Measurements from ENCODE around the gene HSPD1. TPM values are rescaled to one million over a fixed set of nuclear protein-coding genes. Genes with fewer than 3 reads are reported as not detected.

The HSPD1 gene
- total RNA-seq, 1 experiment from 2014 or later, result 877 TPM

DNA sequence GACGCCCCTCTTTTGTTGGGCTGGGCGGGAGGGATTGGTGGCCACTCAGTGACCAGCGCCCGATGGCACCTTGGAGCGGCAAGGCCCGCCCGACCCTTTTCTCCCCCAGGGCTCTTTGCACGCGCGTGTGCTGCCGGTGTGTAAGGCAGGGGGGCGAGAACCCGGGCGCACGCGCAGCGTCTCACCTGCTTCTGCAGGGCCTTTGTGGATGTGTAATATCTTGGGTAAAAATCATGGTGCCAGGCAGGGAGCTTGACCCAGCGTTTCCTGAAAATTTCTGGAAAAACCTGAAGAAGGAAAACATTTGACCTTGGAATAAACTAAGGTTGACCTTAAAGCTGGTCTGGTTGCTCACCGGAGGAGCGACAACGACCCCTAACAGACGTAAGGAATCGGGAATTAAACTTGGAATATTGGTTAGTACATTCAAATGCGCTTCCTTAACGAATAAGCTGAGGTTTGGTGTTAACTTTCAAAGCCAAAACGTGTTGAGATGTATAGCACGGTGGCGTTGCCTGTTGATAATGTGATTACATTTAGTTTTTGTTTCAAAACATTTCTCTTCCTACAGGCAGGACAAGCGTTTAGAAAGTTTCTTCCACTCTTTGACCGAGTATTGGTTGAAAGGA, 977 bp upstream of the HSPD1 start:
- peaks cover 97% of the 10 kb centered on the region for H3K36me3 Mint-ChIP-seq (ENCODE audit: insufficient read depth, unreplicated experiment)
- H3K27me3 Mint-ChIP-seq (ENCODE audit: insufficient read depth, unreplicated experiment), result no peaks in the 10 kb centered on the region
- no peak for DNase-seq
- Histone ChIP-seq H3K9me3 (no peaks in the 10 kb centered on the region), H3K4me1 (peaks cover 41% of the 10 kb centered on the region), H3K27me3 (replicated peaks; ENCODE audit: control insufficient read depth, insufficient read depth, low read length) (no peaks in the 10 kb centered on the region), H3K36me3 (ENCODE audit: control insufficient read depth, insufficient read depth, low read length) (peaks cover 6% of the 10 kb centered on the region), H3K4me3 (ENCODE audit: low read depth, low read length) (peak overlapping the region; percentile 91)
- peaks cover 7% of the 10 kb centered on the region for H3K4me1 Mint-ChIP-seq (ENCODE audit: low read depth, unreplicated experiment)
- intact Hi-C loops (cut with micrococcal nuclease; ENCODE audit: unreplicated experiment), result loop anchor here (1.0 to 5.0 kb wide), 5 partner anchors 16 to 207 kb away; partner anchors contain the start of genes COQ10B, MARS2, MOB4 and SF3B1
- ChIA-PET CTCF (interaction anchor here (0.7 to 1.3 kb wide), 3 partner anchors 15 to 308 kb away, joined by 3 to 5 read pairs (median 3); partner anchors contain the start of gene MOB4), POLR2A (interaction anchor here (0.9 to 2.8 kb wide), 8 partner anchors 11 to 861 kb away, joined by 3 to 64 read pairs (median 6); partner anchors contain the start of genes CCDC150, COQ10B, MOB4 and SF3B1)
- TSS peak; percentile 62 for BruUV-seq (replicated peaks)
- TF ChIP-seq, protein P1, sequence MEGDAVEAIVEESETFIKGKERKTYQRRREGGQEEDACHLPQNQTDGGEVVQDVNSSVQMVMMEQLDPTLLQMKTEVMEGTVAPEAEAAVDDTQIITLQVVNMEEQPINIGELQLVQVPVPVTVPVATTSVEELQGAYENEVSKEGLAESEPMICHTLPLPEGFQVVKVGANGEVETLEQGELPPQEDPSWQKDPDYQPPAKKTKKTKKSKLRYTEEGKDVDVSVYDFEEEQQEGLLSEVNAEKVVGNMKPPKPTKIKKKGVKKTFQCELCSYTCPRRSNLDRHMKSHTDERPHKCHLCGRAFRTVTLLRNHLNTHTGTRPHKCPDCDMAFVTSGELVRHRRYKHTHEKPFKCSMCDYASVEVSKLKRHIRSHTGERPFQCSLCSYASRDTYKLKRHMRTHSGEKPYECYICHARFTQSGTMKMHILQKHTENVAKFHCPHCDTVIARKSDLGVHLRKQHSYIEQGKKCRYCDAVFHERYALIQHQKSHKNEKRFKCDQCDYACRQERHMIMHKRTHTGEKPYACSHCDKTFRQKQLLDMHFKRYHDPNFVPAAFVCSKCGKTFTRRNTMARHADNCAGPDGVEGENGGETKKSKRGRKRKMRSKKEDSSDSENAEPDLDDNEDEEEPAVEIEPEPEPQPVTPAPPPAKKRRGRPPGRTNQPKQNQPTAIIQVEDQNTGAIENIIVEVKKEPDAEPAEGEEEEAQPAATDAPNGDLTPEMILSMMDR (IDR thresholded peaks at IDR 0.05; ENCODE audit: insufficient read depth in 1 of 2, low read depth in 1 of 2, low read length in 1 of 2, severe bottlenecking in 1 of 2, unreplicated experiment in 1 of 2), result no peak
- peak overlapping the region; percentile 95 for H3K4me3 Mint-ChIP-seq (ENCODE audit: unreplicated experiment)
- H3K9me3 Mint-ChIP-seq (ENCODE audit: unreplicated experiment), result no peaks in the 10 kb centered on the region
- H3K27ac Mint-ChIP-seq (ENCODE audit: unreplicated experiment), result peak overlapping the region; percentile 97

DNA sequence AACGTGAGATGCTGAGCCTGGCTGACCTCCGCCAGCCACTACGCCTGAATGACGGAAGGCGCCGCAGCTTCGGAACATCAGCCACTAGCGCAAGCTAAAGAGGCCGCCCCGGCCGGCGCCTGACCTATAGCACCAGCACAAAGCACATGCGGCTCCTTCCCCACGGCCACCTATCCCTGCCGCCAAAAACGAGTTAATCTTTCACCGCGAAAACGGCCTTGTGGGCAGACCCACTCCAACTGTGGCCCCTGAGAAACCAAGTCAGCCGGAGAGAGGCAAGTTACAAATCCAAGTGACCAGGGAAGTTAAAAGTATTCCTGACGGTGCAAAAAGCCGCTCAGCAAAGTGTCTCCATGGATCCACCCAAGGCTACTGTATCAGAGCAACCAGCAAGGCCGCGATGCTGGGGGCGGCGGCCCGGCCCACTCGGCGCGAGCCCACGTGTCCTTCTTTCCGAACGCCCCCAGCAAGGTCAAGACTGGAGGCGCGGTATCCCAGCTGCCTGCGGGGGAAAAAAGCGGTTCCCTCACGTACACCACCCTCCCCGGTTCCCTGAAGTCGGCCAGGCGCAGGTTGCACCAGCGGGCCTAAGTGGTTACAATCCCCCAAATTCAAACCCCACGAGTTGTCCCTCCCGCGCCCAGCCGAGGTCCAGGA, 575 bp downstream of the HSPD1 start:
- BruUV-seq (replicated peaks), result no TSS peak
- Histone ChIP-seq H3K4me1 (peaks cover 49% of the 10 kb centered on the region), H3K9me3 (no peaks in the 10 kb centered on the region), H3K27me3 (replicated peaks; ENCODE audit: control insufficient read depth, insufficient read depth, low read length) (no peaks in the 10 kb centered on the region), H3K4me3 (ENCODE audit: low read depth, low read length) (peak overlapping the region; percentile 91), H3K36me3 (ENCODE audit: control insufficient read depth, insufficient read depth, low read length) (peaks cover 3% of the 10 kb centered on the region)
- TF ChIP-seq, protein P1 (IDR thresholded peaks at IDR 0.05; ENCODE audit: insufficient read depth in 1 of 2, low read depth in 1 of 2, low read length in 1 of 2, severe bottlenecking in 1 of 2, unreplicated experiment in 1 of 2), result no peak
- intact Hi-C loops (cut with micrococcal nuclease; ENCODE audit: unreplicated experiment), result loop anchor here (5.0 kb wide), 1 partner anchor 278 kb away; no protein-coding TSS in a partner anchor
- H3K27me3 Mint-ChIP-seq (ENCODE audit: insufficient read depth, unreplicated experiment), result no peaks in the 10 kb centered on the region
- ChIA-PET POLR2A (interaction anchor here (0.5 to 2.8 kb wide), 8 partner anchors 14 to 769 kb away, joined by 3 to 64 read pairs (median 4); partner anchors contain the start of genes COQ10B, MOB4 and SF3B1), CTCF (interaction anchor here (1.0 to 1.1 kb wide), 2 partner anchors 46 kb away, joined by 3 to 4 read pairs; partner anchors contain the start of gene COQ10B)
- H3K27ac Mint-ChIP-seq (ENCODE audit: unreplicated experiment), result peak overlapping the region; percentile 97
- peaks cover 97% of the 10 kb centered on the region for H3K36me3 Mint-ChIP-seq (ENCODE audit: insufficient read depth, unreplicated experiment)
- H3K9me3 Mint-ChIP-seq (ENCODE audit: unreplicated experiment), result no peaks in the 10 kb centered on the region
- peaks cover 7% of the 10 kb centered on the region for H3K4me1 Mint-ChIP-seq (ENCODE audit: low read depth, unreplicated experiment)
- DNase-seq, result peak; percentile 65 to 66
- H3K4me3 Mint-ChIP-seq (ENCODE audit: unreplicated experiment), result peak overlapping the region; percentile 95

DNA sequence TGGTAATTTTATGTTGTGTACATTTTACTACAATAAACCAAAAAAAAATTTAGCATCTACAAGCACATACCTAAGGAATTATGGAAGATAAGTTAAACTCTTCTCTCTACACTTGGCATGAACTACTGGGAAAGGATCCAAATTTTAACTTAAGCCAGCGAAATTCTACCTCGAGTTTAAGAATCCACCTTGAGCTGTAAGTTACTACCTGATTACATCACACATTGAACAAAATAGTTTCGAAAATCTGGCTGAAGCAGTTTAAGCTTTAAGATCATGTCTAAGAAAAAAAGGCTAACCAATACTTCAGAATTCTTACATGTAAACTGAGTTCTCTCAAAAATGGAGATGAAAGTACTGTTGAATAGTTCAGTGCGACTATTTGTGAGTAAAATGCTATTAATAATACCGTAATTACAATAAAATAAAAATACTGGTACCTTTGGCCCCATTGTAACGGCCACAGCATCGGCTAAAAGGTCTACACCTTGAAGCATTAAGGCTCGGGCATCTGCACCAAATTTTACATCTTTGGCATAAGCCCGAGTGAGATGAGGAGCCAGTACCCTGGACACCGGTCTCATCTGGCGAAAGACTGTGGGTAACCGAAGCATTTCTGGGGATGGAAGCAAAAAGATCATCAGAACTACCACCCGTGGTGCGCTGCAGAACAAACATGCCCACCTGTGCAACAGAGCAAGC, 1.3 kb downstream of the HSPD1 start:
- Histone ChIP-seq H3K36me3 (ENCODE audit: control insufficient read depth, insufficient read depth, low read length) (peaks cover 2% of the 10 kb centered on the region; the same call in 1 of the 2 replicates), H3K9me3 (no peaks in the 10 kb centered on the region), H3K4me1 (peaks cover 49% of the 10 kb centered on the region), H3K27me3 (replicated peaks; ENCODE audit: control insufficient read depth, insufficient read depth, low read length) (no peaks in the 10 kb centered on the region), H3K4me3 (ENCODE audit: low read depth, low read length) (peak overlapping the region; percentile 91)
- POLR2A ChIA-PET, result interaction anchor here (1.5 to 2.8 kb wide), 2 partner anchors 46 to 64 kb away, joined by 5 to 64 read pairs; partner anchors contain the start of genes COQ10B and SF3B1
- DNase-seq, result no peak
- no peaks in the 10 kb centered on the region for H3K9me3 Mint-ChIP-seq (ENCODE audit: unreplicated experiment)
- CTCF ChIA-PET, result interaction anchor here (1.1 kb wide), 1 partner anchor 45 kb away, joined by 3 read pairs; the partner anchor contains the start of gene COQ10B
- H3K27me3 Mint-ChIP-seq (ENCODE audit: insufficient read depth, unreplicated experiment), result no peaks in the 10 kb centered on the region
- intact Hi-C loops (cut with micrococcal nuclease; ENCODE audit: unreplicated experiment), result loop anchor here (5.0 kb wide), 1 partner anchor 279 kb away; no protein-coding TSS in a partner anchor
- TF ChIP-seq, protein P1 (IDR thresholded peaks at IDR 0.05; ENCODE audit: insufficient read depth in 1 of 2, low read depth in 1 of 2, low read length in 1 of 2, severe bottlenecking in 1 of 2, unreplicated experiment in 1 of 2), result no peak
- H3K27ac Mint-ChIP-seq (ENCODE audit: unreplicated experiment), result peak overlapping the region; percentile 97
- H3K36me3 Mint-ChIP-seq (ENCODE audit: insufficient read depth, unreplicated experiment), result peaks cover 97% of the 10 kb centered on the region
- BruUV-seq (replicated peaks), result TSS peak; percentile 36
- peaks cover 7% of the 10 kb centered on the region for H3K4me1 Mint-ChIP-seq (ENCODE audit: low read depth, unreplicated experiment)
- peak overlapping the region; percentile 95 for H3K4me3 Mint-ChIP-seq (ENCODE audit: unreplicated experiment)

All from Caco-2 (cell line).